T47D (cell line): ENCODE results near the gene CHN2.

Experiments
- DNase-seq, 2 experiments: peaks; one replicate each; pipeline versions ENCODE4 v3.0.0 to v3.0.0-alpha.2; 2011 to 2012; ENCODE audit warnings: low read depth in 1 of 2, low spot score in 1 of 2
- JUND ChIP-seq: IDR thresholded peaks from 2 replicates; pipeline ENCODE4 v1.6.1; 2012; ENCODE audit warnings: low read depth
- in situ Hi-C: cut with HindIII; loops from 2 replicates; pipeline ENCODE4 v1.10.0; 2016; ENCODE audit warnings: low sequenced_read_pairs, low pct_unique_long_range_greater_than_20kb

CHN2 gene

GRCh38 chr7:29454464-29454863, 259.9 kb downstream of the CHN2 start:
- in situ Hi-C loops, result no loop called here
- no peak for TF ChIP-seq JUND
- DNase-seq, result no peak

DNA sequence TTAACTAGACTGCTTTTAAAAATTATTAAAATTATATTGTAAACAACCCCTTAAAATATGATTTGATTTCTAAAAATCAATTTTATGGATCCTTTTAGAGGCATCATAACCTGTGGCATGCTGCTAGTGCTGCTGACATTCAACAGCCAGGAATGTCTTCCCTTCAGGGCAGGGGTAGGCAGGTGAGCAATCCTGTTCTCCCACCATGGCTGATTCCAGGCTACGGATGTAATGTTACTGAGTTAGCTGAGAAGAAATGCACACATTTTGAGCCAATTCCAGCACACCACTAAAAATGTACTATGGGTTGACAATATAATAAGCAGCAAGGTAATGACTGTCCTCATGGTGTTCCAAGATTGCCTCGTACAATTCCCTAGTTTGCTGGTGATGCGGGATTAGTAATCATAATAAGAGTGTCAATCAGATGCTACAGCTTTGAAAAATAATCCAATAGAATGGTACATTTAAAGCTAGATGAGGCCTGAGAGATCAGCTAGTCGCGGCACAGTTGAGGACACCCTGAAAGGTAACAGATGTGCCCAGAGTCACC, 260.4 kb downstream of the CHN2 start:
- in situ Hi-C loops, result no loop called here
- DNase-seq, result peak in 1 of 2 experiments; percentile 41
- TF ChIP-seq JUND, result no peak

- TF ChIP-seq JUND, result no peak
- in situ Hi-C loops, result no loop called here
- no peak for DNase-seq
Observed at GRCh38 chr7:29457141-29457561, 262.6 kb downstream of the CHN2 start.

GRCh38 chr7:29457565-29458011, 263.0 kb downstream of the CHN2 start:
- in situ Hi-C loops, result no loop called here
- DNase-seq, result no peak
- no peak for TF ChIP-seq JUND

GRCh38 chr7:29458933-29459332, 264.4 kb downstream of the CHN2 start:
- DNase-seq, result no peak
- in situ Hi-C loops, result no loop called here
- TF ChIP-seq JUND, result no peak

GRCh38 chr7:29459589-29459988, 265.0 kb downstream of the CHN2 start:
- TF ChIP-seq JUND, result no peak
- in situ Hi-C loops, result no loop called here
- no peak for DNase-seq

GRCh38 chr7:29461996-29462395, 267.4 kb downstream of the CHN2 start:
- no peak for TF ChIP-seq JUND
- in situ Hi-C loops, result no loop called here
- no peak for DNase-seq

- in situ Hi-C loops, result no loop called here
- TF ChIP-seq JUND, result no peak
- DNase-seq, result no peak
Observed at GRCh38 chr7:29463504-29464158, 269.1 kb downstream of the CHN2 start.

DNA sequence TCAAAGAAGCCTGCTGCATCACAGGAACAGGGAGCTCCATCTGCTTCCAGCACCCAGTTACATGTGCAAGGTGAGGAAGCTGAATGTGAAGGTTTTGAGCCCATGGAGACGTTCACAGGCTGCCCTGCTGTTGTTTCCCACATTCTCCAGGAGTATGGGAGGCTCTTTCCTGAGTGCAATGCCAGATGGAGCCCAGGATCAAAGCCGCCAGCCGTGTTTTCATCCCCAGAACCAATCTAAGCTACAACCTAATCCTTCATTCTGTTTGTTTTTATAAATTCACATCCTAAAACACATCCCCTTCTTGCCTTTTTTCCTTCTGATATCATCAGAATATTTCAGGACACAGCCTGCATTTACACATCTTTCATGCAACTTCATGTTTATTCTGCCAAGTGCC, 270.2 kb downstream of the CHN2 start:
- DNase-seq, result no peak
- no peak for TF ChIP-seq JUND
- in situ Hi-C loops, result no loop called here

DNA sequence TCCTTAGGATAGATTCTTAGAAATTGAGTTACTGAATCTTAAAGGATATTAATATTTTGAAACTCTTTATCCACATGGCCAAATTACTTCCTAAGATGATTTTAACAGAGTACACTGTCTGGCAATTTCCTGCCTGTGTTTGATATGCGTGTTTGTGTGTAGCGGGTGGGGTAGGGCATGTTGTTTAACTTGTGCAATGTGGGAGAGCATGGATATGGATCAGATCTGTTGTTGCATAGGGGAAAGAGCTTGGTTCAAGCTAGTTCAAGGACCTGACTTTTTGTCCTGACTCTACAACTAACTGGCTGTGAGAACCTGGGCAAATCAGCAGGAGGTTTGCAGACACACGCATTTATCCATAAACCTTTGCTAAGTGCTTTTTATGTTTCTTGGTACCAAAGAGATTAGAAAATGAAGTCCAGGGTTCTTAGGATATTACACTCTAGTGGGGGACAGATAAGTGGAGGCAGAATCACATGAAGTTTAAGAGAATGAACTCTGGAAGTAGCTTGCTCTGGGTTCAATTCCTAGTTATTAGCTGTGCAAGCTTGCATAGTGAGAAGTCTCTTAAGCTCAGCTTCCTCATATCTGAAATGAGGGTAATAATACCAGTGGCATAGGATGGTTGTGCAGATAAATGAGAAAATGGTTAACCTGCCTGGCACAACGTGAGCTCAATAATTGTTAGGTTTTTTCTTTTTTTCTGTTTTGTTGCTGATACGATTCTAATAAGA, 272.8 kb downstream of the CHN2 start:
- no peak for TF ChIP-seq JUND
- in situ Hi-C loops, result no loop called here
- no peak for DNase-seq

DNA sequence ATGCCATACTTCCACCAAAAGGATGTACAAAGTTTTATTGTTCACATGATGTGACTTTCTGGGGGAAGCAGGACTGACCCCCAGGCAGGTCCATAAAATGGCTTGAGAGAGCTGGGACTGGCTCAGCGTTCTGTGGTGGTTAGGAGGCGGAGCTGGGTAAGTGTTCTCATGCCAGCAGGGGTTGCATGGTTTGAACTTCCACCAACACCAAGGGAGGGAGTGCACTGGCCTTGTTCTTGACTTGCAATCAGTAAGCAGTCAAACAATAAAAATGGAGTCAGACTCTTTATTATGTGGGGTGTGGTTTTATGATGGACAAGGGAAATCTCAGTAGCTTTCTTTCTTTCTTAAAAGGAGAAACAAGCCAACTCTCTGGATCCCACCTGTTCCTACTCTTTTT, 273.6 kb downstream of the CHN2 start:
- TF ChIP-seq JUND, result no peak
- no peak for DNase-seq

GRCh38 chr7:29469281-29469680, 274.7 kb downstream of the CHN2 start:
- DNase-seq, result no peak
- in situ Hi-C loops, result no loop called here

More for the DNA sequence above, 273.6 kb downstream of the CHN2 start:
- in situ Hi-C loops, result no loop called here

GRCh38 chr7:29469976-29470557, 275.5 kb downstream of the CHN2 start:
- no peak for DNase-seq
- TF ChIP-seq JUND, result no peak
- in situ Hi-C loops, result no loop called here

More at GRCh38 chr7:29469281-29469680, 274.7 kb downstream of the CHN2 start:
- TF ChIP-seq JUND, result no peak
